OCI-LY7 (cell line): ENCODE data around the gene C19orf81. TPM values are rescaled to one million over a fixed set of nuclear protein-coding genes. Genes with fewer than 3 reads are reported as not detected.

Source experiments
- total RNA-seq, 2 experiments: library from RNA; depleted of rRNA in 1 of 2; stranded (reverse); fragments of >200 nt in 1 of 2; shearing (Covaris generic) in 1 of 2; gene quantifications; 2 replicates each; pipeline ENCODE4 v1.2.3, GENCODE V29; 2014 to 2022

The C19orf81 gene
- total RNA-seq, 2 experiments from 2014 or later: 11.4 to 20.0 TPM

Other genes starting within 250 kb of the C19orf81 start
- 122 and 145 TPM in 2 replicates for gene SPIB, start 230.5 kb upstream of the C19orf81 start, total RNA-seq (2014; rRNA removed; shearing (Covaris generic))
- 99.4 and 101 TPM in 2 replicates for gene SPIB, start 230.5 kb upstream of the C19orf81 start, total RNA-seq (2022)
- 10.6 and 15.4 TPM in 2 replicates for gene MYBPC2, start 216.6 kb upstream of the C19orf81 start, total RNA-seq (2014; rRNA removed; shearing (Covaris generic))
- 22.2 and 28.2 TPM in 2 replicates for gene MYBPC2, start 216.6 kb upstream of the C19orf81 start, total RNA-seq (2022)
- 44.4 and 45.2 TPM in 2 replicates for gene EMC10, start 172.9 kb upstream of the C19orf81 start, total RNA-seq (2014; rRNA removed; shearing (Covaris generic))
- 37.5 and 39.1 TPM in 2 replicates for gene EMC10, start 172.9 kb upstream of the C19orf81 start, total RNA-seq (2022)
- gene GARIN5A, start 172.6 kb upstream of the C19orf81 start, total RNA-seq (2014; rRNA removed; shearing (Covaris generic)): 0.63 and 0.85 TPM in 2 replicates
- gene GARIN5A, start 172.6 kb upstream of the C19orf81 start, total RNA-seq (2022): 0.59 and 1.00 TPM in 2 replicates
- gene JOSD2, start 138.3 kb upstream of the C19orf81 start, total RNA-seq (2014; rRNA removed; shearing (Covaris generic)): 10.6 and 13.0 TPM in 2 replicates
- gene JOSD2, start 138.3 kb upstream of the C19orf81 start, total RNA-seq (2022): 15.9 and 17.8 TPM in 2 replicates
- gene ASPDH, start 135.5 kb upstream of the C19orf81 start, total RNA-seq (2014; rRNA removed; shearing (Covaris generic)): not detected in 2 replicates
- not detected in 2 replicates for gene ASPDH, start 135.5 kb upstream of the C19orf81 start, total RNA-seq (2022)
- gene LRRC4B, start 81.0 kb upstream of the C19orf81 start, total RNA-seq (2014; rRNA removed; shearing (Covaris generic)): not detected in 2 replicates
- gene LRRC4B, start 81.0 kb upstream of the C19orf81 start, total RNA-seq (2022): 0.29 TPM in 1 of 2 replicates, not detected in the other
- 0.16 TPM in 1 of 2 replicates, not detected in the other for gene SYT3, start 9.6 kb upstream of the C19orf81 start, total RNA-seq (2014; rRNA removed; shearing (Covaris generic))
- 0.17 and 0.33 TPM in 2 replicates for gene SYT3, start 9.6 kb upstream of the C19orf81 start, total RNA-seq (2022)
- gene SHANK1, start 70.4 kb downstream of the C19orf81 start, total RNA-seq (2014; rRNA removed; shearing (Covaris generic)): 0.03 TPM in 2 replicates
- gene SHANK1, start 70.4 kb downstream of the C19orf81 start, total RNA-seq (2022): 10.7 and 13.1 TPM in 2 replicates
- 1.0 and 2.0 TPM in 2 replicates for gene CLEC11A, start 73.9 kb downstream of the C19orf81 start, total RNA-seq (2014; rRNA removed; shearing (Covaris generic))
- gene CLEC11A, start 73.9 kb downstream of the C19orf81 start, total RNA-seq (2022): 4.2 and 4.5 TPM in 2 replicates
- not detected in 2 replicates for gene GPR32, start 121.0 kb downstream of the C19orf81 start, total RNA-seq (2014; rRNA removed; shearing (Covaris generic))
- not detected in 2 replicates for gene GPR32, start 121.0 kb downstream of the C19orf81 start, total RNA-seq (2022)
- gene ACP4, start 141.0 kb downstream of the C19orf81 start, total RNA-seq (2014; rRNA removed; shearing (Covaris generic)): not detected in 2 replicates
- not detected in 2 replicates for gene ACP4, start 141.0 kb downstream of the C19orf81 start, total RNA-seq (2022)
- not detected in 2 replicates for gene KLK1, start 174.3 kb downstream of the C19orf81 start, total RNA-seq (2014; rRNA removed; shearing (Covaris generic))
- 3.4 and 5.1 TPM in 2 replicates for gene KLK1, start 174.3 kb downstream of the C19orf81 start, total RNA-seq (2022)
- not detected in 2 replicates for gene KLK15, start 184.1 kb downstream of the C19orf81 start, total RNA-seq (2014; rRNA removed; shearing (Covaris generic))
- not detected in 2 replicates for gene KLK15, start 184.1 kb downstream of the C19orf81 start, total RNA-seq (2022)
- not detected in 2 replicates for gene KLK3, start 205.5 kb downstream of the C19orf81 start, total RNA-seq (2014; rRNA removed; shearing (Covaris generic))
- not detected in 2 replicates for gene KLK3, start 205.5 kb downstream of the C19orf81 start, total RNA-seq (2022)
- not detected in 2 replicates for gene KLK2, start 224.0 kb downstream of the C19orf81 start, total RNA-seq (2014; rRNA removed; shearing (Covaris generic))
- gene KLK2, start 224.0 kb downstream of the C19orf81 start, total RNA-seq (2022): not detected in 2 replicates